PC-9 (cell line): ENCODE measurements around the gene SLC26A6. TPM values are rescaled to one million over a fixed set of nuclear protein-coding genes. Genes with fewer than 3 reads are reported as not detected.

Source experiments
- BruUV-seq: library from RNA; stranded (reverse); fragments of 400-500 nt; replicated peaks from 2 replicates; lab custom pipeline; 2021; lab: Mats Ljungman, UMichigan
- CTCF ChIA-PET: fragments of 300-600 bp; sonication (Branson Sonifier 250); formaldehyde crosslinking; loops from one replicate; lab custom pipeline; 2022; ENCODE audit warnings: antibody characterized with exemption; lab: Charles Lee
- POLR2A ChIA-PET: fragments of 300-600 bp; sonication (Branson Sonifier 250); formaldehyde crosslinking; loops from one replicate; lab custom pipeline; 2022; ENCODE audit warnings: antibody characterized with exemption; ENCODE audit not compliant: unreplicated experiment; lab: Charles Lee
- DNase-seq, 2 experiments: peaks; one replicate each; pipeline versions ENCODE4 v3.0.0 to v3.0.0-alpha.2; 2015 to 2022; ENCODE audit warnings: mixed read lengths in 1 of 2
- H2AFZ ChIP-seq: fragments of 200-600 bp; sonication (generic); 2 replicates; pipeline ENCODE4 v1.8.1; 2017; ENCODE audit warnings: antibody characterized with exemption
- H3F3A ChIP-seq: fragments of 200-600 bp; sonication (generic); 2 replicates; pipeline ENCODE4 v1.8.1; 2017; ENCODE audit warnings: antibody characterized with exemption, mild to moderate bottlenecking, low read depth; ENCODE audit not compliant: insufficient read depth
- H3K27ac ChIP-seq: fragments of 200-600 bp; sonication (generic); 2 replicates; pipeline ENCODE4 v1.6.1; 2016; ENCODE audit warnings: mixed run types
- H3K27me3 ChIP-seq: fragments of 200-600 bp; sonication (generic); 2 replicates; pipeline ENCODE4 v1.6.1; 2016; ENCODE audit warnings: low read depth, mixed run types; ENCODE audit not compliant: insufficient read depth
- H3K36me3 ChIP-seq: fragments of 200-600 bp; sonication (generic); 2 replicates; pipeline ENCODE4 v1.6.1; 2016; ENCODE audit warnings: low read depth, mixed run types
- H3K4me1 ChIP-seq: fragments of 200-600 bp; sonication (generic); replicated peaks from 2 replicates; pipeline ENCODE4 v1.6.1; 2016; ENCODE audit warnings: mixed run types; ENCODE audit not compliant: insufficient read depth
- H3K4me2 ChIP-seq: fragments of 200-600 bp; sonication (generic); 2 replicates; pipeline ENCODE4 v1.6.1; 2017; ENCODE audit warnings: mixed run types
- H3K4me3 ChIP-seq: fragments of 200-600 bp; sonication (generic); 2 replicates; pipeline ENCODE4 v1.6.1; 2016; ENCODE audit warnings: mixed run types
- H3K79me2 ChIP-seq: fragments of 200-600 bp; sonication (generic); 2 replicates; pipeline ENCODE4 v1.6.1; 2017; ENCODE audit warnings: low read depth, mixed run types
- H3K9me2 ChIP-seq: fragments of 200-600 bp; sonication (generic); 2 replicates; pipeline ENCODE4 v1.8.1; 2017; ENCODE audit warnings: mild to moderate bottlenecking; ENCODE audit not compliant: insufficient read depth
- H3K9me3 ChIP-seq: fragments of 200-600 bp; sonication (generic); 2 replicates; pipeline ENCODE4 v1.8.1; 2016; ENCODE audit warnings: low read depth; ENCODE audit not compliant: insufficient read depth
- H4K20me1 ChIP-seq: fragments of 200-600 bp; sonication (generic); 2 replicates; pipeline ENCODE4 v1.8.1; 2017; ENCODE audit not compliant: insufficient read depth
- EZH2 ChIP-seq: fragments of 200-600 bp; sonication (generic); IDR thresholded peaks from 2 replicates; pipeline ENCODE4 v1.8.0; 2017; ENCODE audit warnings: antibody characterized with exemption, low read depth
- intact Hi-C: fragments of 100-400 bp; cut with micrococcal nuclease; formaldehyde crosslinking; loops from one replicate; pipeline ENCODE4 v1.10.0; 2022; ENCODE audit not compliant: unreplicated experiment
- total RNA-seq: library from RNA; stranded (reverse); gene quantifications from 2 replicates; pipeline ENCODE4 v1.2.3, GENCODE V29; 2021
- TF ChIP-seq, protein P1 (sequence below): fragments of 200-600 bp; sonication (generic); conservative IDR thresholded peaks from 2 replicates; pipeline ENCODE4 v1.6.1; 2017; ENCODE audit warnings: mixed run types, antibody characterized with exemption, mild to moderate bottlenecking, moderate library complexity

The SLC26A6 gene
- total RNA-seq, 1 experiment from 2014 or later, result 18.7 TPM

GRCh38 chr3:48630833-48631232 lies 4.4 kb downstream of the SLC26A6 start:
- no peak overlapping the region for H2AFZ ChIP-seq
- H3K4me2 ChIP-seq, result no peak overlapping the region
- TF ChIP-seq, protein P1, sequence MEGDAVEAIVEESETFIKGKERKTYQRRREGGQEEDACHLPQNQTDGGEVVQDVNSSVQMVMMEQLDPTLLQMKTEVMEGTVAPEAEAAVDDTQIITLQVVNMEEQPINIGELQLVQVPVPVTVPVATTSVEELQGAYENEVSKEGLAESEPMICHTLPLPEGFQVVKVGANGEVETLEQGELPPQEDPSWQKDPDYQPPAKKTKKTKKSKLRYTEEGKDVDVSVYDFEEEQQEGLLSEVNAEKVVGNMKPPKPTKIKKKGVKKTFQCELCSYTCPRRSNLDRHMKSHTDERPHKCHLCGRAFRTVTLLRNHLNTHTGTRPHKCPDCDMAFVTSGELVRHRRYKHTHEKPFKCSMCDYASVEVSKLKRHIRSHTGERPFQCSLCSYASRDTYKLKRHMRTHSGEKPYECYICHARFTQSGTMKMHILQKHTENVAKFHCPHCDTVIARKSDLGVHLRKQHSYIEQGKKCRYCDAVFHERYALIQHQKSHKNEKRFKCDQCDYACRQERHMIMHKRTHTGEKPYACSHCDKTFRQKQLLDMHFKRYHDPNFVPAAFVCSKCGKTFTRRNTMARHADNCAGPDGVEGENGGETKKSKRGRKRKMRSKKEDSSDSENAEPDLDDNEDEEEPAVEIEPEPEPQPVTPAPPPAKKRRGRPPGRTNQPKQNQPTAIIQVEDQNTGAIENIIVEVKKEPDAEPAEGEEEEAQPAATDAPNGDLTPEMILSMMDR, result no peak
- TF ChIP-seq EZH2, result no peak
- ChIA-PET POLR2A (no interaction called here), CTCF (no interaction called here)
- H3K4me1 ChIP-seq, result no peaks in the 10 kb centered on the region
- no peak overlapping the region for H3K4me3 ChIP-seq
- 0 out of 2 replicates have a peak, but pooled peaks cover 6% of the 10 kb centered on the region for H3F3A ChIP-seq
- intact Hi-C loops, result no loop called here
- H3K27ac ChIP-seq, result no peak overlapping the region
- no peaks in the 10 kb centered on the region for H3K9me3 ChIP-seq
- H3K27me3 ChIP-seq, result no peaks in the 10 kb centered on the region
- no peak for DNase-seq
- H3K79me2 ChIP-seq, result no peaks in the 10 kb centered on the region
- BruUV-seq, result no TSS peak
- H4K20me1 ChIP-seq, result 0 out of 2 replicates have a peak, but pooled peaks cover 5% of the 10 kb centered on the region
- no peaks in the 10 kb centered on the region for H3K36me3 ChIP-seq
- H3K9me2 ChIP-seq, result no peaks in the 10 kb centered on the region

- intact Hi-C loops, result no loop called here
- Histone ChIP-seq H3K9me2 (no peaks in the 10 kb centered on the region), H3F3A (0 out of 2 replicates have a peak, but pooled peaks cover 6% of the 10 kb centered on the region), H3K79me2 (no peaks in the 10 kb centered on the region), H3K4me1 (no peaks in the 10 kb centered on the region), H3K27ac (no peak overlapping the region), H3K9me3 (no peaks in the 10 kb centered on the region), H3K4me3 (no peak overlapping the region), H3K4me2 (no peak overlapping the region), H3K36me3 (no peaks in the 10 kb centered on the region), H2AFZ (no peak overlapping the region), H3K27me3 (no peaks in the 10 kb centered on the region), H4K20me1 (0 out of 2 replicates have a peak, but pooled peaks cover 5% of the 10 kb centered on the region)
- TF ChIP-seq EZH2, result no peak
- TF ChIP-seq, protein P1, result no peak
- BruUV-seq, result no TSS peak
- POLR2A ChIA-PET, result no interaction called here
- CTCF ChIA-PET, result no interaction called here
- DNase-seq, result no peak
Measured at GRCh38 chr3:48630407-48630806, 4.9 kb downstream of the SLC26A6 start.

DNA sequence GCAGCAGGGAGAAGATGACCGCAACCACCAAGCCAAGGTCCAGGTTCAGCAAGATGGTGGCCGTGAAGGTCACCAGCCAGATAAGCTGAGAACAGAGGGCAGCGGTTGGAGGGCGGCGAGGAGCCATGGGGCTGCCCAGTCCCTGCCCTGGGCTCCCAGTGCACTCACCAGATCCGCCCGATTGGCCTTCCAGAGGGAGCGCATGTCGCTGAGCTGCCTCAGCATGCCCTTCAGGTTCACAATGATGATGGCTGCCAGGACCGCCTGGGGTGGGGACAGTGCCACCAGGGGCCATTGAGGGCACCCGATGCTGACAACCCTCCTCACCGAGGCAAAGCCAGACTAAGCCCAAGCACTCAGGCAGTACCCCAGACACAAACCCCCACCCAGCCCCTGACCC lies 5.4 kb downstream of the SLC26A6 start:
- ChIA-PET POLR2A (no interaction called here), CTCF (no interaction called here)
- BruUV-seq, result no TSS peak
- Histone ChIP-seq H3K4me2 (no peak overlapping the region), H4K20me1 (0 out of 2 replicates have a peak, but pooled peaks cover 5% of the 10 kb centered on the region), H3K9me3 (no peaks in the 10 kb centered on the region), H3K4me3 (no peak overlapping the region), H3K36me3 (no peaks in the 10 kb centered on the region), H2AFZ (no peak overlapping the region), H3K9me2 (no peaks in the 10 kb centered on the region), H3K27ac (no peak overlapping the region), H3K27me3 (no peaks in the 10 kb centered on the region), H3F3A (0 out of 2 replicates have a peak, but pooled peaks cover 6% of the 10 kb centered on the region), H3K79me2 (no peaks in the 10 kb centered on the region), H3K4me1 (no peaks in the 10 kb centered on the region)
- no peak for DNase-seq
- intact Hi-C loops, result no loop called here
- no peak for TF ChIP-seq EZH2
- TF ChIP-seq, protein P1, result no peak
